ENCODE measurements around the gene JAKMIP2.

DNA sequence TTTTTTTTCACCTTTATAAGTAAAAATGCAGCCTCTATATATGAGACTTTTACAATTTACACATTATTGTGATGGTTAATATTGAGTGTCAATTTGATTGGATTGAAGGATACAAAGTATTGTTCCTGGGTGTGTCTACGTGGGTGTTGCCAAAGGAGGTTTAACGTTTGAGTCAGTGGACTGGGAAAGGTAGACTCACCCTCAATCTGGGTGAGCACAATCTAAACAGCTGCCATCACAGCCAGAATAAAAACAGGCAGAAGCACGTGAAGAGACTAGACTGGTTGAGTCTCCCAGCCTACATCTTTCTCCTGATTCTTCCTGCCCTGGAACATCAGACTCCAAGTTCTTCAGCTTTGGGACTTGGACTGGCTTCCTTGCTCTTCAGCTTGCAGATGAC, 139.9 kb downstream of the JAKMIP2 start:
- TF ChIP-seq, protein P1, sequence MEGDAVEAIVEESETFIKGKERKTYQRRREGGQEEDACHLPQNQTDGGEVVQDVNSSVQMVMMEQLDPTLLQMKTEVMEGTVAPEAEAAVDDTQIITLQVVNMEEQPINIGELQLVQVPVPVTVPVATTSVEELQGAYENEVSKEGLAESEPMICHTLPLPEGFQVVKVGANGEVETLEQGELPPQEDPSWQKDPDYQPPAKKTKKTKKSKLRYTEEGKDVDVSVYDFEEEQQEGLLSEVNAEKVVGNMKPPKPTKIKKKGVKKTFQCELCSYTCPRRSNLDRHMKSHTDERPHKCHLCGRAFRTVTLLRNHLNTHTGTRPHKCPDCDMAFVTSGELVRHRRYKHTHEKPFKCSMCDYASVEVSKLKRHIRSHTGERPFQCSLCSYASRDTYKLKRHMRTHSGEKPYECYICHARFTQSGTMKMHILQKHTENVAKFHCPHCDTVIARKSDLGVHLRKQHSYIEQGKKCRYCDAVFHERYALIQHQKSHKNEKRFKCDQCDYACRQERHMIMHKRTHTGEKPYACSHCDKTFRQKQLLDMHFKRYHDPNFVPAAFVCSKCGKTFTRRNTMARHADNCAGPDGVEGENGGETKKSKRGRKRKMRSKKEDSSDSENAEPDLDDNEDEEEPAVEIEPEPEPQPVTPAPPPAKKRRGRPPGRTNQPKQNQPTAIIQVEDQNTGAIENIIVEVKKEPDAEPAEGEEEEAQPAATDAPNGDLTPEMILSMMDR (IDR thresholded peaks at IDR 0.05): no peak
- TF ChIP-seq POLR2A (IDR thresholded peaks at IDR 0.05): no peak

All from Peyer's patch (tissue), 4 donors.